GM20000 (cell line): Measurements from ENCODE around the gene TEAD1.

ENCODE experiments used
- DNase-seq: peaks from one replicate; pipeline ENCODE4 v3.0.0; 2012; ENCODE audit warnings: low spot score
- TF ChIP-seq, protein P1 (sequence below): IDR thresholded peaks from 2 replicates; pipeline ENCODE4 v1.5.1; 2012; ENCODE audit warnings: mild to moderate bottlenecking, control low read depth; ENCODE audit errors: extremely low read depth, missing control alignments

Gene TEAD1

DNA sequence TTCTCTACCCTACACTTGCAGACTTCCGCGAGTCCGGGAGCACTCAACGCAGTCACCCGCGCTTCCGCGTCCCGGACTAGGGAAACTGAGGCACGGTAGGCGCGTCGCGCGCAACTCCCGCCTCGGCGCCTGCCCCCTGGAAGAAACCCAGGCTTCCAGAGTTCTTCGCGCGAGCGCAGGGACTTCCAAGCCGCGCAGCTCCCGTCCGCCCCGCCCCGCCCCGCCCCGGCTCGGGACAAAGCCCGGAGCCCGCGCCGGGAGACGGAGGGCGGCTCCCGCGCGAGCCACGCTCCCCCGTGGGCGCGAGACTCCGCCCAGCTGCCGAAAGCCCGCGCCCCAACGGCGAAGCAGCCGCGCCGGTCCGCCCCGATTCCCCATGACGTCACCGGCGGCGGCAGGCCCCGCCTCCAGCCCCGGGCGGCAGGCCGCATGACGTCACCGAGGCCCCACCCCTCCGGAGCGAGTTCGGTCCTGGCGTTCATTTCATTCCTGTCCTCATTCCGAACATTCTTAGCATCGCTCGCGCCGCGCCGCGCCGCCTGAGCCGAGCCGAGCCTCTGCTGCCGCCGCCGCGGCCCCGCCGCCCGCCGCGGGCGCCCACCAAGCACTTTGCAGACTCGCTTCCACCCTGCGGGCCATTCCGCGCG lies at the start of gene TEAD1:
Gene TEAD1 (plus strand): TSS at position 498 of the 647 bp plus-strand sequence.
- DNase-seq = peak; percentile 96
- TF ChIP-seq, protein P1, sequence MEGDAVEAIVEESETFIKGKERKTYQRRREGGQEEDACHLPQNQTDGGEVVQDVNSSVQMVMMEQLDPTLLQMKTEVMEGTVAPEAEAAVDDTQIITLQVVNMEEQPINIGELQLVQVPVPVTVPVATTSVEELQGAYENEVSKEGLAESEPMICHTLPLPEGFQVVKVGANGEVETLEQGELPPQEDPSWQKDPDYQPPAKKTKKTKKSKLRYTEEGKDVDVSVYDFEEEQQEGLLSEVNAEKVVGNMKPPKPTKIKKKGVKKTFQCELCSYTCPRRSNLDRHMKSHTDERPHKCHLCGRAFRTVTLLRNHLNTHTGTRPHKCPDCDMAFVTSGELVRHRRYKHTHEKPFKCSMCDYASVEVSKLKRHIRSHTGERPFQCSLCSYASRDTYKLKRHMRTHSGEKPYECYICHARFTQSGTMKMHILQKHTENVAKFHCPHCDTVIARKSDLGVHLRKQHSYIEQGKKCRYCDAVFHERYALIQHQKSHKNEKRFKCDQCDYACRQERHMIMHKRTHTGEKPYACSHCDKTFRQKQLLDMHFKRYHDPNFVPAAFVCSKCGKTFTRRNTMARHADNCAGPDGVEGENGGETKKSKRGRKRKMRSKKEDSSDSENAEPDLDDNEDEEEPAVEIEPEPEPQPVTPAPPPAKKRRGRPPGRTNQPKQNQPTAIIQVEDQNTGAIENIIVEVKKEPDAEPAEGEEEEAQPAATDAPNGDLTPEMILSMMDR = no peak

DNA sequence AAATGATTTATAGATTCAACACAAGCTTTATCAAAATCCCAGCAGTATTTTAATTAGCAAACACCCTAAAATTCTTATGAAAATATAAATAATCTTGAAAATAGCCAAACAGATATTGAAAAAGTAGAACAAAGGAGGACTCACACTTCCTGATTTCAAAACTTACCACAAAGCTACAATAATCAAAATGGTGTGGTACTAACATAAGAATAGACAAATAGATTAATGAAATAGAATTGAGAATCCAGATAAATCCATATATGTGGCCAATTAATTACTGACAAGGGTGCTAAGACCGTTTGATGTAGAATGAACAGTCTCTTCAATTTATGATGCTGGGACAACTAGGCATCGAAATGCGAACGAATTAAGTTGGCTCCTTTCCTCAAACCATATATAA lies 49.6 kb upstream of the TEAD1 start:
- no peak for DNase-seq
- TF ChIP-seq, protein P1 = no peak

DNA sequence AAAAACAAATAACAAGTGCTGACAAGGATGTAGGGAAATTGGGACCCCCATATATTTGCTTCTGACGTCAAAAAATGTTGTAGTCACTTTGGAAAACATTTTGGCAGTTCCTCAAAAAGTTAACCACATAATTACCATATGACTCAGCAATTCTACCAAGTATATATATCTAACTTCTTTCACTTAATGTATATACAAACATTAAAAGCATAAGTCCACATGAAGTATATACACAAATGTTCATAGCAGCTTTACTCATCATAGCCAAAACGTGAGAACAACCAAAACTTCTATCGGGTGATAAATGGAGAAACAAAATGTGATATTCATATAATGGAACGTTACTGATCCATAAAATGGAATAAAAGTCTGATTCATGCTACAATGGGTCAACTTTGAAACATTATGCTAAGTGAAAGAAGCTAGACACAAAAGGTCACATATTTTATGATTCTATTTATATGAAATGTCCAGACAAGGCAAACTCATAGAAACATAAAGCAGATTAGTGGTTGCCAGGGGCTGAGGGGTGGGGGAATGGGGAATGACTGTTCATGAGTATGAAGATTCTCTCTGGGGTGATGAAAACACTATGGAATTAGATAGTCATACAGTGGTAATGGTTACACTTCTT lies 48.7 kb upstream of the TEAD1 start:
- no peak for DNase-seq

DNA sequence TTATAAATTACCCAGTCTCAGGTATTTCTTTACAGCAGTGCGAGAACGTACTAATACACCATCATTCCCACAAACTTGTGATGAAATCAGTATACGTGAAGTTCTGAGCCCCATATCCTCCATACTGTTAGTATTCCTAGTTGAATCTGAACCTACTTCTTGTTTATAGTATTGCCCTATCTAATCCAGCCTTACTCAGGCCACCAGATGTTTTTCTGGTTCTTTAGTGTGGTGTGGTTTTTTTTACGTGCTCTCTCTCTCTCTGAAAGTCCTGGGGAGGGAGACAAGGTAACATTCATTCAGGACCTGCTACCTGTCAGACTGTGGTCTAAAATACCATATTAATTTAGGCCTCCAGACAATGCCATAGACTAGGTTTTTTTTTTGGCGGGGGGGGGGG lies 47.6 kb upstream of the TEAD1 start:
- DNase-seq = no peak
- TF ChIP-seq, protein P1 = no peak

More for the DNA sequence above, 48.7 kb upstream of the TEAD1 start:
- TF ChIP-seq, protein P1 = no peak

DNA sequence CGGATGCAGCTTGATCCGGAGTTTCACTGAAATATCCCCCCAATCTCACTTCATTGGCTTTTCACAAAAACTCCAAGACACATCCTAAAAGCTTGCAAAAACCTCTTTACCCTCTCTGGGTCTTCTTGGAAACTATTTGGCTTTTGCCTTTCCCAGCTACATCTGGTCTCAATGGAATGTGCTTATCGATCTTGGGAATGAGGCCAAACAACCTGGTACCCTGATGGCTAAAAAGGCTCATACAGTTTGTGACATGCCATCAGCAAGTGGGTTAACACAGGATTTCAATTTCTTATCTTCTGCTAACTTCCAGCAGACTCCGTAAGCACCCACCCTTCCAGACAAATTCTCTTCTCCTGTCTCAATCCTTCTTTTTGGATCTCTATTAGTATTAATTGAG lies 45.9 kb upstream of the TEAD1 start:
- TF ChIP-seq, protein P1 = no peak
- no peak for DNase-seq

DNA sequence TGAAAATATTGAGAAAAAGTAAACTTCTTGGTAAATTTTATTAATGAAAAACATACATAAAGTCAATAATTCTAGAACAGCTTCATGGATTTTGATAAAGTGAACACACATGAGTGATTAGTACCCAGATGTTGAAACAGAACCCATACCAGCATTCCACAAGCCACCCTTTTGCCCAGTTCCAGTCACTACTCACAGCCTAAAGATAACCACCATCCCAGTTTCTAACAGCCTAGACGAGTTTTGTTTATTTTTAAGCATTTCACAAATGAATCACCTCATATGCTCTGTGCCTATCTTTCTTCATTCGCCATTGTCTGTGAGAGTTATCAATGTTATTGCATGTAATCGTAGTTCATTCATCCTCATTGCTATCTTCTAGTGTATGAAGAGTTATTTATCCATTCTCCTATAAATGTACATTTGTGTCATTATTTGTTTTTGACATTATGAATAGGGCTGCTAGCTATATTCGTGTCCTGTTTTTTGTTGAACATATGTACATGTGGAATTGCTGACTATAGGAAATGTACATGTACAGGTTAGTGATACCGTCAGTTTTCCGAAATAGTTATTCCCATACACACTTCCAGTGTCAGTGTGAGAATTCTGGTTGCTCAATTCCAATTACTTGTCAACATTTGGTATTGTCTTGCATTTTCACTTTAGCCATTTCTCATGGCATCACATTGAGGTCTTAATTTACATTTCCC lies 44.5 kb upstream of the TEAD1 start:
- TF ChIP-seq, protein P1 = no peak
- no peak for DNase-seq

DNA sequence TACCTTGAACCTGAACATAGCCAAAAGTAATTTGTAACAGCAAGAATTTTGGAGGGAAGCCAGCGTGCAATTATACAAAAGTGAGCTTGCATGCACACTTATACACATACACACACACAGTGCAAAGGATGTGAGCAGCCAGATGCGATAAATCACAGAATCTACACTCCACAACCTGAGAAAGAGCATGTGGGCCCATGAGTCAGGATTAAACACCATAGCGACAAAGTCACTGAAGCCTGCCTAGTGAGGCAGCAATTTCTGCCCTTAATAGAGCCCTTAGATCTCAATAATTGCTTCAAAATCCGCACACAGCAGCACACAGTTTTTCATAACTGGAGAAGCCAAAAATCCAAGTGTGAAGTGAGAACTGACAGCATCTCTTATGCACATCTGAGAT lies 42.6 kb upstream of the TEAD1 start:
- DNase-seq = no peak
- TF ChIP-seq, protein P1 = no peak
